ENCODE measurements around the gene NT5C1A.

NT5C1A gene

DNA sequence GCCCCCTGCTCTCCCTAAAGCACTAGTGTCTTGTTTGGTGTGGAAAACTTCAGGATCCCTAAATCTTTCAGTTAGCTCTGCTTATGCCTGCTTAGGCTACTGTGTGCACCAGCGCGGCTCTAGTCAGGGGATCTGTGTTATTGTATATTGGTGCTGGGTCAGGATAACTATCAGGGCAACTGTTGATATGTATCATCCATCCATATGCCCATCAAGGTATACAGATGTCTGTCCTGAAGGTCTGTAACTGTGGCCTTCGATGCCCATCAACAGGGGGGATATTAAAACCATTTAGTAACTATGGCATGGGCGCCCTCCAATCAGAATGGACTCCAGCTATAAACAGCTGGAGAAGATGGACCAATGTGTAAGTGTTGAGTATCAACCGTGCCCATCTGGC, 12.4 kb downstream of the NT5C1A start:
- no peak for DNase-seq (ENCODE audit: low spot score)

- DNase-seq (ENCODE audit: low spot score), result no peak
Observed at GRCh38 chr1:39659110-39659509, 12.8 kb downstream of the NT5C1A start.

DNA sequence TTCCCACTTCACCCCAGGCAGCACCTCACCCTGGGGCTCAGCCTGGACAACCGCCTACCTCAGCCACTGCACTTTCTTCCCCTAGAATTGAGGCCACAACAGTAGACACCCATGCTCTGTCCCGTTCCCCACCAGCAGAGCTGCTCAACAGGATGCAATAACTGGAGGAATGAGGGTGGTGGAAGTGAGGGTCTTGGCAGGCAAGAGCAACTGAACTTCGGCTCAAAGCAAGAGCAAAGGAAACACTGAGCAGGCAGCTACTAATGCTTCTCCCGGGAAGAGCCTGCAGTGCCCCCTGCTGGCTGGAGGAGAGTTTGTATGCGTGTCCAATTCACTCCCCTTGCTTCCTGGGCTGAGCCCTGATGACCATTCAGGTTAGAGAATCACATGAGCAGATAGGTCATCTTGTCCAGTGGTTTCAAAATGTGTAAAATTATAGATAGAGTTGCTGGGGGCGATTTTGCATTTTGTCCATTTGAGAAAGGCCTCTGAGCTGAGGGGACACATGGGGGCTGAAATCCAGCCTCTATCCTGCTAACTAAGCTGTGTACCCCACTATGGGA, 13.9 kb downstream of the NT5C1A start:
- DNase-seq (ENCODE audit: low spot score), result peak; percentile 53

DNA sequence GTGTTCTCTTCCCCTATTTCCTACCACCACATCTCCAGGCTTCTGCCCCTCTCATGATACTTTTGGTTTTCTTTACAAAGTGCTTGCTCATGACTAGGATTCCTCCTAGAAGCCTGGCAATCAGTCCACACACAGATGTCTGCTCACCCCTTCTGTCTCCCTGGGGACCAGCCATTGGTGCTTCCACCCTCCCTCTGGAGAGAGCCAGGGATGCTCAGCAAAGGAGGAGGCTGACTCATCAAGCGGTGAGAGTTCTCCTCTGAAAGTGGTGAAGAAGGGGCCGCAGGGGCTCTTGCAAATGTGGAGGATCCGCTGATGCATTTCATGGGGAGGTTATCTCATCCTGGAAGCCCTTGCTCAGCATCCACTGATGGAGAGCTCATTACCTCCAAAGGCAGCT, 14.5 kb downstream of the NT5C1A start:
- DNase-seq (ENCODE audit: low spot score), result no peak

DNA sequence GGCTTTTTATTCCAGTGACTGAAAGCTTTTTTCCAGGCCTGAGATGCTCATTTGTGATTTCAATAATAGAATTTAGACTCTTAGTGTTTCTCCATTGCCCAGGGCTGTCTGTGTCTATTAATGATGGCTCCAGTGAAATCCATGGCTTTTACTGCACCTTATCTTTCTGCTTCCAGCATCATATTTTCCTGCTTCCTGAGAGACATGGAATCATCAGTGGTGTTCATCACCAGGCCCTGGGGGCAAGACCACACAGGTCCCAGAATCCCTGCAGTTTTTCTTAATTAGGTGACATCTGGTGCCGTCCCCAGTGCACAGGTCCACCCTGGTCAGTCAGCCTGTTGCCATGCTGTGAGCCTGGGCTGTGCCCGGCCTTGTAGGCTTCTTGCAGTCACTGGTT, 15.5 kb downstream of the NT5C1A start:
- DNase-seq (ENCODE audit: low spot score), result no peak

DNA sequence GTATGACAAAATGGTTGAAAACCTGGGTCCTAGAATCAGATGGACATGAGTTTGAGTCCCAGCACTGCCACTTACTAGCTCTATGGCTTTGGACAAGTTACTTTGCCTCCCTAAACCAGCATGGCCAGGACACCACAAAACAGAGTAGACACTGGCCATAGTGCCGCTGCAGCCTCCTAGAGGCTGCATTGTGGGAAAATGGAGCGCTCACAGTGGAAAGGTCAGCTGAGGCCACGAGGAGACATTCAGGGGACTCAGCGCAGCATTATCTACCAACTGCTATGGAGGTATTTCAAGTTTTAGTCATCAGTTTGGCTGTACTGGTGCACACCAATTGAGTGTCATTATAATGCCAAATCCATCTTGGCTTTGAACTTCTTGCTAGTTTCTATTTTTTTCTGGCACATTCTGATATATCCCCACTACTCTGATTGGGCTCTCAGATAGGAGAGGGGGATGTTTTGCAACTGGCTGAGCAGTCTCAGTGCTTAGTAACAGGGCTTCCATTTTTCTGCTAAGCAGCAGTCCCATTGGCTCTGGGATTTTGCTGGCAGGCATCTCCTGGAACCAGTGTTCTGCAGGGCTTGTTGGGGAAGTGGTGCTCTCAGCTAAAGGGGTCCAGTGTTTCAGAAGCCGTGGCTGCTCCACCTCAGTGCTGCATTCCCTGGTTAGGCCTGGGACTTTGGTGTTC, 16.2 kb downstream of the NT5C1A start:
- DNase-seq (ENCODE audit: low spot score), result no peak

- DNase-seq (ENCODE audit: low spot score), result no peak
Observed at GRCh38 chr1:39654291-39654690, 17.6 kb downstream of the NT5C1A start.

- DNase-seq (ENCODE audit: low spot score), result peak; percentile 82
Observed at GRCh38 chr1:39653546-39654031, 18.3 kb downstream of the NT5C1A start.

- no peak for DNase-seq (ENCODE audit: low spot score)
Observed at GRCh38 chr1:39652554-39652953, 19.4 kb downstream of the NT5C1A start.

GRCh38 chr1:39652105-39652504, 19.8 kb downstream of the NT5C1A start:
- no peak for DNase-seq (ENCODE audit: low spot score)

DNA sequence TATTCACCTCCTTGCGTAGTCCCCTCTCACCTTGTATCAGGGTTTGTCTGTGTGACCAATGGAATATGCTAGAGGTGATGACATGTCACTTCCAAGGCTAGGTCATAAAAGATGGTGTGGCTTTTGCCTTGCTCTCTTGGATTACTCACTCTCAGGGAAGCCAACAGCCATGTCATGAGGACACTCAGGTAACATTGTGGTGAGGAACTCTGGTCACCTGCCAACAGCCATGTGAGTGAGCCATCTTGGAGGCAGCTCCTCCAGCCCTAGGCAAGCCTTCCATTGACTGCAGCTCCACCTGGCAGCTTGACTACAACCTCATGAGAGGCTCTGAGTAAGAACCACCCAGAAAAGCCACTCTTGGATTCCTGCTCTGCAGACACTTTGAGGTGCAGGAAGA, 21.5 kb downstream of the NT5C1A start:
- no peak for DNase-seq (ENCODE audit: low spot score)

DNA sequence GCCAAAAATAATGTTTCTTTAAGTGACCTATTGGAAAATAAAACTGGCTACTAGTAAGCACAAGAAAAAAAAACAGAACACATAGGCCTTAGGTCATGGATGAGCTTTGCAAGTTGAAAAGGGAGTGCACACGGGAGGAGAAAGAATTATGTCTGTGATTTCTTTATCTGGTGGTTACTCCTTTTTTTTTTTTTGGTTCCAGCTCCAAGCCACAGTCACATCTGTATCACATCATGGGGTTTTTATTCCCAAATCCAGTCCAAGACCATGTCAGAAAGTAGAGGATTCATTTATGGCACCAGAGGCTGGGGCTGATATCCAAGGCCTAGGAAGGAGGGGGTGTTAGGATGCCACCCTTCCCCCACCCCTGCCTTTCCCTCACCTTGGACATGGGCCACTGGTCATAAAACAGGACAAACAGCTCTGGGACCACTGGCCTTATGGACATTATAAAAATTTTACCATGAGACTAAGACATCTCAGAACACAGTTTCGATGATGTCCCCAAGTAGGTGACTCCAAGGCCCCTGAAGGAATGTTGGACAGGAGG, 22.2 kb downstream of the NT5C1A start:
- DNase-seq (ENCODE audit: low spot score), result no peak

DNA sequence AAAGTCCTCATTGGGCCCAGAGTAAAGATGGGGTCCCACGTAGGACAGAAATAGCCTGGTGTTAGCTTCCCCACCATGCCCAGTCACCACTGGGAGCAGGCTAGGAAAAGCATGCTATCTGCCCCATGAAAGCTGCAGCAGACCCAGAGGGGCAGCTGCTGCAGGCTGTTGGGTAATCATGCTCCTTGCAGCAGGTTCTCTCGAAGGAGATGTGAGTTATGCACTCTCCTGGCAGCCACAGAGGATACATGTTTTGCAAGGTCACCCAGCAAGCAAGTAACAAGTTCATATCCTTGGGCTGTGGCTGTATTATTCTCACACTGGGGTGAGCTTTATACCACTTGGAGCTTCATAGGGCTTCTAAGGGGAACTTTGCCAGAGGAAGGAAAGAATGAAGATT, 23.4 kb downstream of the NT5C1A start:
- no peak for DNase-seq (ENCODE audit: low spot score)

DNA sequence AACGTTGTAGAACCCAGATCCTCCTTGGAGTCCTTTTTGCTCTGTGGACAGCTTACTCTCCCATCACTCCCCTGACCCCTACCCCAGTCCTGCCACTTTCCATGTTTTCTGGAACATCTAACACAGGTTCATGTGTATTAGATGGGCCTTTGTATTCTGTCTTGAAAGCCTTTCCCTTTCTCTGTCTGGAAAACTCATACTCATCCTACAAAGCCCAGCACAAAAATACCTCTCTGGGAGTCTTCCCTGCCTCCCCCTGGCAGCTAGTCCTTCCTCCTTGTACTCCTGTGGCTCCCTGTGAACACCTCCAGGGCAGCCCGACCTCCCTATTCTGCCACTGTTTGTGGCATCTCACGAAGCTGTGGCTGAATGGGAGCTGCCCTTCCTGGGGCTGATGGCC, 24.7 kb downstream of the NT5C1A start:
- DNase-seq (ENCODE audit: low spot score), result no peak

DNA sequence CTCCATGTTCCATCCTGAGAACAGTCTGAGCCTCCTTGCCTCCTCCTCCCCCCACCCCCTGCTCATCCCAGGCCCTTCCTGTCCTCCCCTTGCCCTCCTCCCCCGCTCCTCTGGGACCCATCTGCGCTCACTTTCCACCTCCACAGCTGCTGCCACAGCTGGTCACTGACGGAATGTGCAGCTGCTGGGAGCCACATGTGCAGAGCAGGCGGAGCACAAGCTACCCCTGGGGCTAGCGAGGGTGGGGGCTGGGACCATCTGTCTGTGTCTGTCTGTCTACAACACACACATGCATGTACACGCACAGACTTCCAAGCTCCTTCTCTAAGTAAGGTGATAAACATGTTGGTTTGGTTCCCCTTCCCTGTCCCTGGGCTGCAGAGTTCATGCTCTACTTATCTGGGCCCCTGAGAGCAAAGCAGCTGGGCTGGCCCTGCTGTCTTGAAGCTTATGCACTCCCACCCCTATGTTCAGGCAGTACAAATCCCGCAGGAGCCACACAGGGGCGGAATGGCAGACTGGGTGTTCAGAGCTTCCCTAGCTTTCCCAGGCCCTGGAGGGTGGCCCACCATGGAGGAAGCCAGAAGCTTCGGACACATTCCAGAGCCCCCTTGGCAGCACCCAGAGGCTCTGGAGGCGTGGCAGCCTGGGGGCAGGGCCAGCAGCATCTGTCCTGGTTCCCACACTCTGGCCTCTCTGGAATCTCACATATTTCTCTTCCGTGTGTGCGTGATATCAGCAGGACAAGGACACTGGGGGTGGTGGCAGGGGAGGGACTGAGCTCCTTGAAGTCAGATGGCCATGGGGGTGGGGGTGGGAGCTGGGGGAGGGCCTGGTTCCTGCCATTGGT, 25.4 kb downstream of the NT5C1A start:
- DNase-seq (ENCODE audit: low spot score), result no peak

GRCh38 chr1:39645411-39646043, 26.4 kb downstream of the NT5C1A start:
- no peak for DNase-seq (ENCODE audit: low spot score)

DNA sequence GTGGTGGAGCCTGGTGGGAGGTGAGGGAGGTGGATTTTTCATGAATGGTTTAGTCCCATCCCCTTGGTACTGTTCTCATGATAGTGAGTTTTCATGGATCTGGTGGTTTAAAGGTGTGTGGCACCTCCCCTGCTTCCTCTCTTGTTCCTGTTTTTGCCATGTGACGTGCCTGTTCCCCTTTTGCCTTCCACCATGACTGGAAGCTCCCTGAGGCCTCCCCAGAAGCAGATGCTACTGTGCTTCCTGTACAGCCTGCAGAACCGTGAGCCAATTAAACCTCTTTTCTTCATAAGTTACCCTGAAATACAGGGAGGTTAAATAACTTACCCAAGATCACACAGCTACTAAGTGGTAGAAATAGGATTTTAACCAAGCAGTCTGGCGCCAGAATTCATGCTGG, 28.2 kb downstream of the NT5C1A start:
- no peak for DNase-seq (ENCODE audit: low spot score)

- DNase-seq (ENCODE audit: low spot score), result no peak
Observed at GRCh38 chr1:39642796-39643195, 29.1 kb downstream of the NT5C1A start.

DNA sequence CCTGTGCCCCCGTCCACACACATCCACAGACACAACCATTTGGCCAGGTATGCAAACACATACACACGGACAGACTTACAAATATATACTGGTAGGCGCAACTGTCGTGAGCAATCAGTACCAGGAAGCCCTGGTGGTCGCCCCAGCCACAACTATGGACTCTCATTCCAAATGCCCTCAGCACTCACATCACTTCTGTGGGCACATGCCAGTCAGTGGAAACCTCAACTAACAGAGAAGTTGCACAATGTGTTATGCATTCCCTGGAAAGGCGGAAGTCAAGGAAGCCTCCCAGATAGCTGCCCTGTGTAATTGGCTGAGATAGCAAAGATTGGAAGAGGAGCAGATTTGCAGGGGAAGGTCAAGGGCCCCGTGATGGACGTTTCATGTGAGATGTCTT, 31.0 kb downstream of the NT5C1A start:
- no peak for DNase-seq (ENCODE audit: low spot score)

GRCh38 chr1:39639305-39640130, 32.4 kb downstream of the NT5C1A start, which contains the start of gene HEYL:
Gene HEYL (minus strand): TSS chr1:39639643. CDS start chr1:39639625, 18 bp downstream.
- no peak for DNase-seq (ENCODE audit: low spot score)

DNA sequence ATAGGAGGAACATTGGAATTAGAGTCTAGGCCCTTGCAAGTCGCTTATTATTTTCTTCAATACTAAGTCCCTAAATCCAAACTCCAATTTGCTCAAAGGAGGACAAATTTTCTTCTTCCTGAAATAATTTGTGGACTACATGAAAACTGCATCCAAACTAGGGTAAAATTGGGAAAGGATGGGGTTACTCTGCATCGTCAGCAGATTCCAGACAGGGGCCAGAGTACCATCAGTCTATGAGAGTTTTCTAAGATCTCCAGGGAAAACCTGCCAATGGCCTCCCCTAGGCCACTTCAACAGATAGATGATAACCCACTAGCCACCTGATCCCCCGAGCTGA, 33.0 kb downstream of the NT5C1A start:
- no peak for DNase-seq (ENCODE audit: low spot score)

All from pons (tissue), 1 donor.